SK-N-SH treated with all-trans-retinoic acid at 6 μM for 48 hours (cell line): ENCODE data around the gene FHIP1B.

Source experiments
- ATAC-seq: fragments of 200-7000 bp; cut with Tn5 transposase; 3 replicates; pipeline ENCODE4 v1.9.1; 2020; ENCODE audit warnings: mild to moderate bottlenecking, moderate library complexity
- ARNTL ChIP-seq: fragments of 450-650 bp; formaldehyde crosslinking; IDR thresholded peaks from 2 replicates; pipeline ENCODE4 v1.5.0; 2020; ENCODE audit warnings: low read depth, mild to moderate bottlenecking, moderate library complexity, borderline replicate concordance
- BACH2 ChIP-seq: fragments of 250-450 bp; sonication (Bioruptor Pico); IDR thresholded peaks from 2 replicates; pipeline ENCODE4 v1.9.0; 2021; ENCODE audit warnings: mild to moderate bottlenecking, borderline replicate concordance
- CSDC2 ChIP-seq: fragments of 250-450 bp; sonication (Bioruptor Pico); IDR thresholded peaks from 2 replicates; pipeline ENCODE4 v1.5.0; 2020; ENCODE audit warnings: mild to moderate bottlenecking, moderate library complexity
- GLIS3 ChIP-seq: fragments of 250-450 bp; sonication (Bioruptor Pico); IDR thresholded peaks from 2 replicates; pipeline ENCODE4 v1.5.0; 2020; ENCODE audit warnings: mild to moderate bottlenecking, moderate library complexity
- ISL1 ChIP-seq: fragments of 250-450 bp; sonication (Bioruptor Pico); IDR thresholded peaks from 2 replicates; pipeline ENCODE4 v2.1.2; 2022; ENCODE audit warnings: mild to moderate bottlenecking, moderate library complexity
- OSR1 ChIP-seq: fragments of 250-450 bp; sonication (Bioruptor Pico); IDR thresholded peaks from 2 replicates; pipeline ENCODE4 v1.8.0; 2022; ENCODE audit warnings: moderate library complexity, mild to moderate bottlenecking, inconsistent platforms
- PPARA ChIP-seq: fragments of 250-450 bp; sonication (Bioruptor Pico); IDR thresholded peaks from 2 replicates; pipeline ENCODE4 v1.5.0; 2020; ENCODE audit warnings: mild to moderate bottlenecking, borderline replicate concordance
- RARB ChIP-seq: fragments of 250-450 bp; sonication (Bioruptor Pico); IDR thresholded peaks from 2 replicates; pipeline ENCODE4 v1.8.0; 2021; ENCODE audit warnings: mild to moderate bottlenecking, moderate library complexity
- SNAI2 ChIP-seq: fragments of 250-450 bp; sonication (Bioruptor Pico); IDR thresholded peaks from 2 replicates; pipeline ENCODE4 v1.5.0; 2020; ENCODE audit warnings: mild to moderate bottlenecking, moderate library complexity
- TCF4 ChIP-seq: fragments of 250-450 bp; sonication (Bioruptor Pico); IDR thresholded peaks from 2 replicates; pipeline ENCODE4 v1.8.0; 2021; ENCODE audit warnings: mild to moderate bottlenecking, moderate library complexity, borderline replicate concordance
- TOX ChIP-seq: fragments of 250-450 bp; sonication (Bioruptor Pico); IDR thresholded peaks from 2 replicates; pipeline ENCODE4 v1.8.0; 2021; ENCODE audit warnings: mild to moderate bottlenecking, moderate library complexity, borderline replicate concordance
- ZC3H10 ChIP-seq: fragments of 250-450 bp; sonication (Bioruptor Pico); IDR thresholded peaks from 2 replicates; pipeline ENCODE4 v1.5.1; 2021; ENCODE audit warnings: mild to moderate bottlenecking, moderate library complexity
- ZFP3 ChIP-seq: fragments of 250-450 bp; sonication (Bioruptor Pico); IDR thresholded peaks from 2 replicates; pipeline ENCODE4 v1.5.0; 2020; ENCODE audit warnings: mild to moderate bottlenecking, moderate library complexity
- ZFP30 ChIP-seq: fragments of 450-650 bp; formaldehyde crosslinking; IDR thresholded peaks from 2 replicates; pipeline ENCODE4 v1.5.0; 2022; ENCODE audit warnings: mild to moderate bottlenecking, moderate library complexity
- ZNF70 ChIP-seq: fragments of 450-650 bp; formaldehyde crosslinking; IDR thresholded peaks from 2 replicates; pipeline ENCODE4 v1.5.0; 2020; ENCODE audit warnings: mild to moderate bottlenecking, moderate library complexity
- ZNF8 ChIP-seq: fragments of 450-650 bp; formaldehyde crosslinking; IDR thresholded peaks from 2 replicates; pipeline ENCODE4 v1.5.0; 2020; ENCODE audit warnings: mild to moderate bottlenecking, moderate library complexity
- TF ChIP-seq, protein P1 (sequence below): fragments of 250-450 bp; sonication (Bioruptor Pico); IDR thresholded peaks from 2 replicates; pipeline ENCODE4 v1.5.0; 2020; ENCODE audit warnings: mild to moderate bottlenecking, moderate library complexity
- TF ChIP-seq, protein P2 (sequence below): fragments of 250-450 bp; sonication (Bioruptor Pico); IDR thresholded peaks from 2 replicates; pipeline ENCODE4 v1.5.1; 2021; ENCODE audit warnings: mild to moderate bottlenecking, moderate library complexity
- TF ChIP-seq, protein P3 (sequence below): fragments of 250-450 bp; sonication (Bioruptor Pico); IDR thresholded peaks from 2 replicates; pipeline ENCODE4 v1.8.0; 2020; ENCODE audit warnings: mild to moderate bottlenecking, moderate library complexity, borderline replicate concordance

The FHIP1B gene

DNA sequence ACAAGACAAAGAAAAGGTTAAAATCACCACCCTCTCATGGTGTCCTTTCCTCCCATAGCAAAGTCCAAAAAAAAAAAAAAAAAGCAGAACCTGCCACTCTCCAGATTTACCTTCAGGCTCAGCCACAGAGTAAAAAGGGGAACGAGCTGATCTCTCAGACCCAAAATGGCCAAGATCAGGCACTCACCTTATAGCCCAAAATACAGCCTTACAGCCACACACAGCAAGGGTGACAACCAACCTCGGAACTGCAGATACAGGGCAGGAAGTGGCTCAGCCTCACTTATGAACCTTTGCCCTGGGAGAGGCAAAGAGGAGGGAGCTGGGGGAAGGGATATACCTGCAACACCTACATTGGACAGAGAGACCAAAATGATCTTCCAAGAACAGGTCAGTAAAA lies 4.5 kb downstream of the FHIP1B start (continued):
- TF ChIP-seq, protein P1, sequence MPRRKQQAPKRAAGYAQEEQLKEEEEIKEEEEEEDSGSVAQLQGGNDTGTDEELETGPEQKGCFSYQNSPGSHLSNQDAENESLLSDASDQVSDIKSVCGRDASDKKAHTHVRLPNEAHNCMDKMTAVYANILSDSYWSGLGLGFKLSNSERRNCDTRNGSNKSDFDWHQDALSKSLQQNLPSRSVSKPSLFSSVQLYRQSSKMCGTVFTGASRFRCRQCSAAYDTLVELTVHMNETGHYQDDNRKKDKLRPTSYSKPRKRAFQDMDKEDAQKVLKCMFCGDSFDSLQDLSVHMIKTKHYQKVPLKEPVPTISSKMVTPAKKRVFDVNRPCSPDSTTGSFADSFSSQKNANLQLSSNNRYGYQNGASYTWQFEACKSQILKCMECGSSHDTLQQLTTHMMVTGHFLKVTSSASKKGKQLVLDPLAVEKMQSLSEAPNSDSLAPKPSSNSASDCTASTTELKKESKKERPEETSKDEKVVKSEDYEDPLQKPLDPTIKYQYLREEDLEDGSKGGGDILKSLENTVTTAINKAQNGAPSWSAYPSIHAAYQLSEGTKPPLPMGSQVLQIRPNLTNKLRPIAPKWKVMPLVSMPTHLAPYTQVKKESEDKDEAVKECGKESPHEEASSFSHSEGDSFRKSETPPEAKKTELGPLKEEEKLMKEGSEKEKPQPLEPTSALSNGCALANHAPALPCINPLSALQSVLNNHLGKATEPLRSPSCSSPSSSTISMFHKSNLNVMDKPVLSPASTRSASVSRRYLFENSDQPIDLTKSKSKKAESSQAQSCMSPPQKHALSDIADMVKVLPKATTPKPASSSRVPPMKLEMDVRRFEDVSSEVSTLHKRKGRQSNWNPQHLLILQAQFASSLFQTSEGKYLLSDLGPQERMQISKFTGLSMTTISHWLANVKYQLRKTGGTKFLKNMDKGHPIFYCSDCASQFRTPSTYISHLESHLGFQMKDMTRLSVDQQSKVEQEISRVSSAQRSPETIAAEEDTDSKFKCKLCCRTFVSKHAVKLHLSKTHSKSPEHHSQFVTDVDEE (CRISPR knock-in tag): no peak

DNA sequence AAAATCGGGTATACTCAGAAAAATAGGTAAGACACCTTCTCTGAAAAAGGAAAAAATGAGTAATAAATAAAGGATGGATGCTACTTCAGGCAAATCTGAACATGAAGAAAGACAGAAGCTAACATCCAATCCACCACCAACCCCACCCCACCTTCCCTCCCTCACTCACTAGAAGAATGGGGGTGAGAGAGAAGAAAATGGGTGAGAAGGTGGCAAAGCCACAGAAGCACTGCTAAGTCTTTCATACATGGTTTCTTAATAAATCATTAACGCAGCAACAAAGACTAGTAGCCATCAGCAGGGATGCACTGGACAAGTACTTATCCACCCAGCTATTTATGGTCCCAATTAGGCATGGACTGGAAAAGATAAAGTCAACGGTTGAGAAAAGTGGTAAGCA lies 5.9 kb downstream of the FHIP1B start:
- ATAC-seq: no peak
- TF ChIP-seq ARNTL (CRISPR knock-in tag): no peak
- TF ChIP-seq ZFP3 (CRISPR knock-in tag): no peak
- TF ChIP-seq ZNF8 (CRISPR knock-in tag): no peak
- TF ChIP-seq CSDC2 (CRISPR knock-in tag): no peak
- TF ChIP-seq, protein P1 (CRISPR knock-in tag): no peak

DNA sequence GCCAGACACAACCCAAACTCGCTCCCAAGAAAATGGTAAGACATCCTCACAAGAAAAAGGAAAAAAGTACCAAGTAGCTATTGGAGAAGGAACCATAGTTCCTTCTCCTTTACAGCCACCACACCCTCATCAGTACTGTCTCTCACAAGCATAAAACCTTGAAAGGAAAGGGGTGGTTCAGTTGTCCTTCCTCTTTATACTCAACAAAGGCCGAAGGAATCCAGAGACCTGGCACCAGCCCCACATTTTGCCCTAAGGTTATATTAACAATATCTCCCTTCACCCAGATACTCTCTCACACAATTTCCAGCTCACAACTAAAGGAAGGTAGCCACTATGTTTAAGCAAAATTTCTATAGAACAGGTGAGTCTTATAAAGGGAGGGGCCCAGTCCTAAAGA lies 8.5 kb downstream of the FHIP1B start:
- TF ChIP-seq ARNTL (CRISPR knock-in tag): no peak
- TF ChIP-seq RARB (CRISPR knock-in tag): no peak
- no peak for TF ChIP-seq OSR1 (CRISPR knock-in tag)
- no peak for TF ChIP-seq ZNF8 (CRISPR knock-in tag)
- TF ChIP-seq, protein P1 (CRISPR knock-in tag): no peak
- no peak for TF ChIP-seq PPARA (CRISPR knock-in tag)
- TF ChIP-seq, protein P2, sequence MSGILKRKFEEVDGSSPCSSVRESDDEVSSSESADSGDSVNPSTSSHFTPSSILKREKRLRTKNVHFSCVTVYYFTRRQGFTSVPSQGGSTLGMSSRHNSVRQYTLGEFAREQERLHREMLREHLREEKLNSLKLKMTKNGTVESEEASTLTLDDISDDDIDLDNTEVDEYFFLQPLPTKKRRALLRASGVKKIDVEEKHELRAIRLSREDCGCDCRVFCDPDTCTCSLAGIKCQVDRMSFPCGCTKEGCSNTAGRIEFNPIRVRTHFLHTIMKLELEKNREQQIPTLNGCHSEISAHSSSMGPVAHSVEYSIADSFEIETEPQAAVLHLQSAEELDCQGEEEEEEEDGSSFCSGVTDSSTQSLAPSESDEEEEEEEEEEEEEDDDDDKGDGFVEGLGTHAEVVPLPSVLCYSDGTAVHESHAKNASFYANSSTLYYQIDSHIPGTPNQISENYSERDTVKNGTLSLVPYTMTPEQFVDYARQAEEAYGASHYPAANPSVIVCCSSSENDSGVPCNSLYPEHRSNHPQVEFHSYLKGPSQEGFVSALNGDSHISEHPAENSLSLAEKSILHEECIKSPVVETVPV (CRISPR knock-in tag): no peak
- TF ChIP-seq ISL1 (CRISPR knock-in tag): no peak
- TF ChIP-seq ZFP30 (CRISPR knock-in tag): no peak
- no peak for TF ChIP-seq ZNF70
- ATAC-seq: no peak

DNA sequence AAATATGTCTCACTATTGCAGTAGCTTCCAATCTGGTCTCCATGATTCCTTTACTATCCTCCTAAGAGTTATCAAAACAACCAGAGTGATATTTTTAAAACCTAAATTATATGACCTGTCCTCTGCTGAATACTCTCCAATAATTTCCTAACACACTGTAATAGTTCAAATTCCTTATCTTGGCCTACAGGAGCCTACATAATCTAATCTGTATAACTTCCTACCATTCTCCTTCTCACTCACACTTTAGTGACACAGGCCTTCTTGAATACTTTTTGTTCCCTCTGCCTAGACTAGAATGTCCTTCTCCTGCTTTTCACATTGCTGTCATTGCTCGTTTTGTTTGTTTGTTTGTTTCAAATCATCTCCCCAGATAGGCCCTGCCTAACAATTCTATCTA lies 9.4 kb downstream of the FHIP1B start:
- ATAC-seq: no peak
- no peak for TF ChIP-seq OSR1 (CRISPR knock-in tag)
- TF ChIP-seq BACH2: no peak
- TF ChIP-seq, protein P2 (CRISPR knock-in tag): no peak
- TF ChIP-seq PPARA (CRISPR knock-in tag): no peak
- TF ChIP-seq, protein P3, sequence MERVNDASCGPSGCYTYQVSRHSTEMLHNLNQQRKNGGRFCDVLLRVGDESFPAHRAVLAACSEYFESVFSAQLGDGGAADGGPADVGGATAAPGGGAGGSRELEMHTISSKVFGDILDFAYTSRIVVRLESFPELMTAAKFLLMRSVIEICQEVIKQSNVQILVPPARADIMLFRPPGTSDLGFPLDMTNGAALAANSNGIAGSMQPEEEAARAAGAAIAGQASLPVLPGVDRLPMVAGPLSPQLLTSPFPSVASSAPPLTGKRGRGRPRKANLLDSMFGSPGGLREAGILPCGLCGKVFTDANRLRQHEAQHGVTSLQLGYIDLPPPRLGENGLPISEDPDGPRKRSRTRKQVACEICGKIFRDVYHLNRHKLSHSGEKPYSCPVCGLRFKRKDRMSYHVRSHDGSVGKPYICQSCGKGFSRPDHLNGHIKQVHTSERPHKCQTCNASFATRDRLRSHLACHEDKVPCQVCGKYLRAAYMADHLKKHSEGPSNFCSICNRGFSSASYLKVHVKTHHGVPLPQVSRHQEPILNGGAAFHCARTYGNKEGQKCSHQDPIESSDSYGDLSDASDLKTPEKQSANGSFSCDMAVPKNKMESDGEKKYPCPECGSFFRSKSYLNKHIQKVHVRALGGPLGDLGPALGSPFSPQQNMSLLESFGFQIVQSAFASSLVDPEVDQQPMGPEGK (CRISPR knock-in tag): no peak
- TF ChIP-seq ZC3H10 (CRISPR knock-in tag): no peak
- no peak for TF ChIP-seq TOX (CRISPR knock-in tag)
- TF ChIP-seq ISL1 (CRISPR knock-in tag): no peak
- no peak for TF ChIP-seq CSDC2 (CRISPR knock-in tag)
- TF ChIP-seq GLIS3: no peak
- no peak for TF ChIP-seq TCF4 (CRISPR knock-in tag)
- no peak for TF ChIP-seq ZNF8 (CRISPR knock-in tag)
- TF ChIP-seq SNAI2 (CRISPR knock-in tag): no peak
- TF ChIP-seq ZFP3 (CRISPR knock-in tag): no peak
- no peak for TF ChIP-seq ZNF70
